HG03439 (cell line): Measurements from ENCODE around the gene NLRP7.

Experiments
- ATAC-seq: cut with Tn5 transposase; IDR thresholded peaks from one replicate; pipeline ENCODE4 v1.9.1; 2021; ENCODE audit warnings: mild to moderate bottlenecking, moderate library complexity; ENCODE audit not compliant: unreplicated experiment

The NLRP7 gene

DNA sequence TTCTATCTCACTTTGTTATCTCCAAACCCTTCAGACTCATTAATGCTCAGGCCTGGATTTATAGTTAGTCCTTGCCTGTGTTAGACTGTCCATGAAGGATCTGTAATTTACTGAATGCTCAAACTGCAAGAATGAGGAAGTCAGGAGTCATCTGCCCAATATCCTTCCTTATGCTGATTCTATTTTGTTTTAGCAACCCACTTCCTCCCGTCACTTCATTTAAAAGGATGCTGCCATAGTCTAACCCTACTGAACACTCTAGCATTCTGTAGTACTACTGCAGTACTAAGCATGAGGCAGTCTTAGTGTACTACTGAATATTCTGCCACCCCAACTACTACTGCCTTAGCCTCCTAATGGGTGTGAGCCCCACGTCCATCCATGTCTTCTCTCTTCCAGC, 71.8 kb downstream of the NLRP7 start:
- ATAC-seq: no peak

DNA sequence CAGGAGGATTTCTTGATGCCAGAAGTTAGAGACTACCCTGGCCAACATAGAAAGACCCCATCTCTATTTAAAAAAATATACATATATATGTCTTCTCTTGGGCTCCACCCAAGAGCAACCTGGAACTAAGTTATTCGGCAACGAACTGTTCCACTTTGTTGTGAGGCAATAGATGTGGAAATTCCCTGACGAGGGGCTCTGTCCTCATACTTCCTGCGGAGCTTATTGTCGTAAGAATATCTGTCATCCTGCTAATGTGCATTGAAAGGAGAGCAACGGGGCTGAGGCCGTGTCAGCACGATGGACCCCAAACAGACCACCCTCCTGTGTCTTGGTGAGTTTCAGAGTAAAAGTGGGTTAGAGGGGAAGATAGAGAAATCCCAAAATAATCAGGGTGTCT, 73.3 kb downstream of the NLRP7 start, which contains the start of gene FCAR:
Gene FCAR (plus strand): TSS at position 246 of the 400 bp plus-strand sequence. CDS start 55 bp downstream, at position 301.
- no peak for ATAC-seq
